ENCODE measurements around the gene ADAMTS13.

DNA sequence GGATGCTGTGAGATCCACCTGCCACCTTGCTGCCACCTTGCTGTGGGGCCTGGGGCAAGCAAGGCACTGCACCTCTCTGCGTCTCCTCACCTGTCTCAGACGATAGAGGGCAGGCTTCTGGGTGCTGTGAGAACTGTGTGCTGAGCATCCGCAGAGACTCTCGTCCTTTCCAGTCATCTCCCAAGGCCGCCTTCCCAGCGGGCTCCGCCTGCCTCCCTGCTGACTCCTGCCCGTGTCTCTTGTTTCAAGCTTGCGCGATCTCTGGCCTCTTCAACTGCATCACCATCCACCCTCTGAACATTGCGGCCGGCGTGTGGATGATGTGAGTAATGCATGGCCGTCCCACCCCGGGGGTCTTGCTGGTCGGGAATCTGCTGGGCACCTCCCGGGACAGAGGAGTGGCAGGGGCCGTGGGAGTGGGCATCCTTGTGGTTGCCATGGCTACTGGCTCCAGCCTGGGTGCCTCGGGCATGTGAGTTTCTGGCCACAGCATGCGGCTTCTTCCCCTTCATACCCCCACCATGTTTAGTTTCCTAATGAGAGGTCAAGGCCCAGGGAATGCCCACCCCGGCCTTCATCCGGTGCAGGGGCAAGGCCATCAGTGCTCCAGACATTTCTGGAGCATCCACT lies 41.2 kb downstream of the ADAMTS13 start:
- TF ChIP-seq EP300 (IDR thresholded peaks at IDR 0.05) = no peak
- TF ChIP-seq, protein P1, sequence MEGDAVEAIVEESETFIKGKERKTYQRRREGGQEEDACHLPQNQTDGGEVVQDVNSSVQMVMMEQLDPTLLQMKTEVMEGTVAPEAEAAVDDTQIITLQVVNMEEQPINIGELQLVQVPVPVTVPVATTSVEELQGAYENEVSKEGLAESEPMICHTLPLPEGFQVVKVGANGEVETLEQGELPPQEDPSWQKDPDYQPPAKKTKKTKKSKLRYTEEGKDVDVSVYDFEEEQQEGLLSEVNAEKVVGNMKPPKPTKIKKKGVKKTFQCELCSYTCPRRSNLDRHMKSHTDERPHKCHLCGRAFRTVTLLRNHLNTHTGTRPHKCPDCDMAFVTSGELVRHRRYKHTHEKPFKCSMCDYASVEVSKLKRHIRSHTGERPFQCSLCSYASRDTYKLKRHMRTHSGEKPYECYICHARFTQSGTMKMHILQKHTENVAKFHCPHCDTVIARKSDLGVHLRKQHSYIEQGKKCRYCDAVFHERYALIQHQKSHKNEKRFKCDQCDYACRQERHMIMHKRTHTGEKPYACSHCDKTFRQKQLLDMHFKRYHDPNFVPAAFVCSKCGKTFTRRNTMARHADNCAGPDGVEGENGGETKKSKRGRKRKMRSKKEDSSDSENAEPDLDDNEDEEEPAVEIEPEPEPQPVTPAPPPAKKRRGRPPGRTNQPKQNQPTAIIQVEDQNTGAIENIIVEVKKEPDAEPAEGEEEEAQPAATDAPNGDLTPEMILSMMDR (IDR thresholded peaks at IDR 0.05) = no peak

Data from gastroesophageal sphincter (tissue), 3 donors.